ENCODE results near the gene TENM4.
"Not testable (repeated sequence)": the region's sequence is repeated elsewhere in the genome, so short reads cannot be mapped to it uniquely, and the experiment has no call there.

TENM4 gene

GRCh38 chr11:78609321-78609720, 831.5 kb downstream of the TENM4 start:
- POLR2A ChIA-PET; H3K9me3 ChIP-seq (ENCODE audit: control insufficient read depth, insufficient read depth, low read depth, low read length); CTCF ChIA-PET; H3K4me1 ChIP-seq (ENCODE audit: control insufficient read depth, insufficient read depth, low read length); H3K4me3 ChIP-seq (ENCODE audit: low read depth, low read length); H3K36me3 ChIP-seq (ENCODE audit: control insufficient read depth in 2 of 2, insufficient read depth in 1 of 2, low read length in 2 of 2); H3K27ac ChIP-seq (ENCODE audit: extremely low read depth, low read depth, low read length): not testable (repeated sequence)

GRCh38 chr11:78607696-78608095, 833.1 kb downstream of the TENM4 start:
- TF ChIP-seq REPIN1 (tag by site-specific recombination; IDR thresholded peaks at IDR 0.05; ENCODE audit: low read depth) = no peak
- TF ChIP-seq ZNF830 (tag by site-specific recombination; IDR thresholded peaks at IDR 0.05; ENCODE audit: low read depth) = no peak
- no peak for TF ChIP-seq ZNF664 (tag by site-specific recombination; IDR thresholded peaks at IDR 0.05)
- no peak for TF ChIP-seq TSHZ1 (tag by site-specific recombination; IDR thresholded peaks at IDR 0.05; ENCODE audit: borderline replicate concordance)
- no peak for TF ChIP-seq ZNF530 (tag by site-specific recombination; IDR thresholded peaks at IDR 0.05; ENCODE audit: low read depth)
- no peak for TF ChIP-seq ZNF501 (tag by site-specific recombination; IDR thresholded peaks at IDR 0.05)
- no peak for TF ChIP-seq ZNF121 (tag by site-specific recombination; IDR thresholded peaks at IDR 0.05)
- Histone ChIP-seq H3K9me3 (ENCODE audit: control insufficient read depth, insufficient read depth, low read depth, low read length) (no peaks in the 10 kb centered on the region), H3K27ac (ENCODE audit: extremely low read depth, low read depth, low read length) (no peak overlapping the region), H3K4me1 (ENCODE audit: control insufficient read depth, insufficient read depth, low read length) (no peaks in the 10 kb centered on the region), H3K36me3 (ENCODE audit: control insufficient read depth in 2 of 2, insufficient read depth in 1 of 2, low read length in 2 of 2) (no peaks in the 10 kb centered on the region), H3K4me3 (ENCODE audit: low read depth, low read length) (no peak overlapping the region)
- ChIA-PET CTCF (interaction anchor here (0.8 to 1.2 kb wide), 2 partner anchors 11 to 21 kb away, joined by 3 to 10 read pairs; no protein-coding TSS in a partner anchor), POLR2A (no interaction called here)

GRCh38 chr11:78606667-78607066, 834.2 kb downstream of the TENM4 start:
- Histone ChIP-seq H3K36me3 (ENCODE audit: control insufficient read depth in 2 of 2, insufficient read depth in 1 of 2, low read length in 2 of 2) (no peaks in the 10 kb centered on the region), H3K9me3 (ENCODE audit: control insufficient read depth, insufficient read depth, low read depth, low read length) (no peaks in the 10 kb centered on the region), H3K27ac (ENCODE audit: extremely low read depth, low read depth, low read length) (no peak overlapping the region), H3K4me1 (ENCODE audit: control insufficient read depth, insufficient read depth, low read length) (no peaks in the 10 kb centered on the region), H3K4me3 (ENCODE audit: low read depth, low read length) (no peak overlapping the region)
- CTCF ChIA-PET = interaction anchor here (0.5 to 1.2 kb wide), 2 partner anchors 20 to 87 kb away, joined by 3 to 10 read pairs; no protein-coding TSS in a partner anchor
- no peak for TF ChIP-seq ZNF791 (tag by site-specific recombination; IDR thresholded peaks at IDR 0.05)
- TF ChIP-seq ZNF776 (tag by site-specific recombination; IDR thresholded peaks at IDR 0.05; ENCODE audit: borderline replicate concordance) = no peak
- TF ChIP-seq ZNF768 (tag by site-specific recombination; IDR thresholded peaks at IDR 0.05) = no peak
- TF ChIP-seq ZSCAN23 (tag by site-specific recombination; IDR thresholded peaks at IDR 0.05) = no peak
- TF ChIP-seq ZNF488 (tag by site-specific recombination; IDR thresholded peaks at IDR 0.05) = no peak
- no peak for TF ChIP-seq ZNF837 (tag by site-specific recombination; IDR thresholded peaks at IDR 0.05)
- TF ChIP-seq ZNF184 (tag by site-specific recombination; IDR thresholded peaks at IDR 0.05) = no peak
- TF ChIP-seq ZNF707 (tag by site-specific recombination; IDR thresholded peaks at IDR 0.05) = no peak
- no peak for TF ChIP-seq ZNF354C (tag by site-specific recombination; IDR thresholded peaks at IDR 0.05; ENCODE audit: borderline replicate concordance, low read depth)
- POLR2A ChIA-PET = no interaction called here
